Fibroblast of lung (primary cell): Measurements from ENCODE around the gene SH3GL3. TPM values are rescaled to one million over a fixed set of nuclear protein-coding genes. Genes with fewer than 3 reads are reported as not detected.

Source experiments
- DNase-seq, 2 donors: peaks; one replicate each; pipeline versions ENCODE4 v3.0.0 to v3.0.0-alpha.2; 2010; ENCODE audit warnings: low read depth in 2 of 2
- H2AFZ ChIP-seq: 2 replicates; pipeline ENCODE4 v1.5.1; 2012; ENCODE audit warnings: low read length, control low read depth, inconsistent platforms
- H3K27ac ChIP-seq: 2 replicates; pipeline ENCODE4 v1.5.1; 2011; ENCODE audit warnings: low read length, control low read depth; ENCODE audit not compliant: insufficient read depth
- H3K27me3 ChIP-seq: 2 replicates; pipeline ENCODE4 v1.5.1; 2011; ENCODE audit warnings: mild to moderate bottlenecking, low read length; ENCODE audit not compliant: control insufficient read depth, insufficient read depth
- H3K36me3 ChIP-seq: 2 replicates; pipeline ENCODE4 v1.5.1; 2011; ENCODE audit warnings: low read length; ENCODE audit not compliant: control insufficient read depth, insufficient read depth
- H3K4me1 ChIP-seq: 2 replicates; pipeline ENCODE4 v1.5.1; 2011; ENCODE audit warnings: low read length; ENCODE audit not compliant: control insufficient read depth, insufficient read depth; ENCODE audit errors: extremely low read depth
- H3K4me2 ChIP-seq: 2 replicates; pipeline ENCODE4 v1.5.1; 2011; ENCODE audit warnings: low read length, control low read depth; ENCODE audit not compliant: insufficient read depth; ENCODE audit errors: extremely low read depth
- H3K4me3 ChIP-seq, 4 experiments: fragments of 200-600 bp in 1 of 4; sonication (generic) in 1 of 4; replicated peaks in 1 of 4; 2 replicates each; pipeline ENCODE4 v1.5.1; 2011 to 2016; ENCODE audit warnings: low read length in 4 of 4, low read depth in 3 of 4, mild to moderate bottlenecking in 3 of 4, control low read depth in 2 of 4, inconsistent platforms in 1 of 4, mixed read lengths in 1 of 4; ENCODE audit not compliant: insufficient read depth in 1 of 4; ENCODE audit errors: control extremely low read depth in 1 of 4
- H3K79me2 ChIP-seq: 2 replicates; pipeline ENCODE4 v1.5.1; 2012; ENCODE audit warnings: mild to moderate bottlenecking, low read length, inconsistent platforms; ENCODE audit not compliant: control insufficient read depth, insufficient read depth
- H3K9ac ChIP-seq: 2 replicates; pipeline ENCODE4 v1.5.1; 2011; ENCODE audit warnings: mild to moderate bottlenecking, low read length, control low read depth; ENCODE audit not compliant: insufficient read depth
- H3K9me3 ChIP-seq: 2 replicates; pipeline ENCODE4 v1.5.1; 2012; ENCODE audit warnings: low read depth, low read length; ENCODE audit not compliant: control insufficient read depth, insufficient read depth
- H4K20me1 ChIP-seq: 2 replicates; pipeline ENCODE4 v1.5.1; 2011; ENCODE audit warnings: low read length; ENCODE audit not compliant: control insufficient read depth, insufficient read depth; ENCODE audit errors: extremely low read depth
- CTCF ChIP-seq, 2 donors: IDR thresholded peaks in 1 of 2; conservative IDR thresholded peaks in 1 of 2; 1 replicate in 1 of 2; 2 replicates in 1 of 2; pipeline ENCODE4 v1.5.1; 2011 to 2012; ENCODE audit warnings: low read length in 2 of 2, control low read depth in 1 of 2, inconsistent platforms in 1 of 2, low read depth in 1 of 2, mild to moderate bottlenecking in 1 of 2
- EZH2 ChIP-seq: IDR thresholded peaks from 2 replicates; pipeline ENCODE4 v1.5.1; 2012; ENCODE audit warnings: low read length, control low read depth, mild to moderate bottlenecking; ENCODE audit errors: missing control alignments
- polyA plus RNA-seq, 2 donors: library from polyadenylated mRNA; depleted of rRNA in 1 of 2; stranded (reverse) in 1 of 2; unstranded in 1 of 2; fragments of >200 nt; gene quantifications; 2 replicates each; pipeline ENCODE4 v1.2.1, GENCODE V29; 2011 to 2012; ENCODE audit warnings: missing spikeins in 1 of 2
- total RNA-seq: library from RNA; depleted of rRNA; stranded (reverse); fragments of >200 nt; gene quantifications from 2 replicates; pipeline ENCODE4 v1.2.1, GENCODE V29; 2014

SH3GL3 gene
- total and polyA plus RNA-seq, 2 donors (not counting 1 experiment from before 2014, with no cell fraction given), result under 0.01 to 0.05 TPM

- Histone ChIP-seq H3K36me3 (no peaks in the 10 kb centered on the region), H3K4me3 (no peak overlapping the region), H3K4me2 (no peak overlapping the region), H3K4me1 (no peaks in the 10 kb centered on the region), H3K79me2 (no peaks in the 10 kb centered on the region), H3K27me3 (no peaks in the 10 kb centered on the region), H3K9me3 (no peaks in the 10 kb centered on the region), H4K20me1 (no peaks in the 10 kb centered on the region), H3K27ac (no peak overlapping the region), H3K9ac (no peak overlapping the region), H2AFZ (no peak overlapping the region)
- DNase-seq, result peak; percentile 57 to 74
- TF ChIP-seq CTCF (conservative IDR thresholded peaks at IDR 0.05 in 1 of 2, IDR thresholded peaks at IDR 0.05 in 1 of 2; ENCODE audit: low read depth in 1 of 2, low read length in 2 of 2) (peak; percentile 87 to 93), EZH2 (no peak)
These were observed 112.3 kb downstream of the SH3GL3 start for GRCh38 chr15:83559310-83559966.

- H3K4me1 ChIP-seq, result no peaks in the 10 kb centered on the region
- H3K27me3 ChIP-seq, result no peaks in the 10 kb centered on the region
- peak in 1 of 2 donors; percentile 3 for DNase-seq
- H4K20me1 ChIP-seq, result no peaks in the 10 kb centered on the region
- H3K36me3 ChIP-seq, result no peaks in the 10 kb centered on the region
- no peak overlapping the region for H3K9ac ChIP-seq
- no peak overlapping the region for H2AFZ ChIP-seq
- H3K4me3 ChIP-seq, result no peak overlapping the region
- no peak overlapping the region for H3K4me2 ChIP-seq
- H3K9me3 ChIP-seq, result no peaks in the 10 kb centered on the region
- H3K79me2 ChIP-seq, result no peaks in the 10 kb centered on the region
- H3K27ac ChIP-seq, result no peak overlapping the region
- TF ChIP-seq EZH2, result no peak
- no peak for TF ChIP-seq CTCF (conservative IDR thresholded peaks at IDR 0.05 in 1 of 2, IDR thresholded peaks at IDR 0.05 in 1 of 2; ENCODE audit: low read depth in 1 of 2, low read length in 2 of 2)
These were observed 114.5 kb downstream of the SH3GL3 start for GRCh38 chr15:83561661-83562060.

GRCh38 chr15:83565138-83565537, 118.0 kb downstream of the SH3GL3 start:
- Histone ChIP-seq H3K9ac (no peak overlapping the region), H3K4me2 (no peak overlapping the region), H3K9me3 (no peaks in the 10 kb centered on the region), H3K79me2 (no peaks in the 10 kb centered on the region), H3K27me3 (no peaks in the 10 kb centered on the region), H3K4me1 (no peaks in the 10 kb centered on the region), H3K36me3 (no peaks in the 10 kb centered on the region), H3K27ac (no peak overlapping the region), H4K20me1 (no peaks in the 10 kb centered on the region), H2AFZ (no peak overlapping the region), H3K4me3 (no peak overlapping the region)
- TF ChIP-seq CTCF (conservative IDR thresholded peaks at IDR 0.05 in 1 of 2, IDR thresholded peaks at IDR 0.05 in 1 of 2; ENCODE audit: low read depth in 1 of 2, low read length in 2 of 2), result no peak
- no peak for DNase-seq
